HEK293 (cell line): ENCODE results near the gene ISCU.
"Not testable (repeated sequence)": the region's sequence is repeated elsewhere in the genome, so short reads cannot be mapped to it uniquely, and the experiment has no call there.

Source experiments
- CTCF ChIA-PET: fragments of 350-600 bp; formaldehyde crosslinking; extraction: SDS; loops from one replicate; lab custom pipeline; 2021; ENCODE audit warnings: antibody characterized with exemption; lab: Yijun Ruan, JAX
- POLR2A ChIA-PET: fragments of 300-600 bp; formaldehyde crosslinking; extraction: SDS; loops from one replicate; lab custom pipeline; 2020; ENCODE audit warnings: antibody characterized with exemption, inconsistent platforms; lab: Yijun Ruan, JAX
- H3K27ac ChIP-seq: fragments of 200-500 bp; sonication (Bioruptor generic); 2 replicates; pipeline ENCODE4 v1.5.1; 2014; ENCODE audit warnings: low read depth, low read length, control low read depth, inconsistent platforms; ENCODE audit errors: extremely low read depth
- H3K36me3 ChIP-seq, 2 experiments: fragments of 200-500 bp in 1 of 2; sonication (Bioruptor generic) in 1 of 2; 1 replicate in 1 of 2; 2 replicates in 1 of 2; pipeline ENCODE4 v1.5.1; 2014 to 2017; ENCODE audit warnings: inconsistent platforms in 2 of 2, low read length in 2 of 2; ENCODE audit not compliant: control insufficient read depth in 2 of 2, insufficient read depth in 1 of 2
- H3K4me1 ChIP-seq: fragments of 200-500 bp; sonication (Bioruptor generic); 2 replicates; pipeline ENCODE4 v1.5.1; 2014; ENCODE audit warnings: mild to moderate bottlenecking, low read length, inconsistent platforms; ENCODE audit not compliant: control insufficient read depth, insufficient read depth
- H3K4me3 ChIP-seq: 2 replicates; pipeline ENCODE4 v1.5.1; 2011; ENCODE audit warnings: low read depth, mild to moderate bottlenecking, control low read depth, low read length, moderate library complexity
- H3K9me3 ChIP-seq: fragments of 200-500 bp; sonication (Bioruptor generic); 2 replicates; pipeline ENCODE4 v1.5.1; 2014; ENCODE audit warnings: low read depth, low read length, inconsistent platforms; ENCODE audit not compliant: control insufficient read depth, insufficient read depth
- BCL11A ChIP-seq: fragments of 450-650 bp; formaldehyde crosslinking; IDR thresholded peaks from 2 replicates; pipeline ENCODE4 v1.5.1; 2016; ENCODE audit warnings: low read depth, missing biosample characterization, missing genetic modification characterization
- GLIS1 ChIP-seq: fragments of 450-650 bp; formaldehyde crosslinking; IDR thresholded peaks from 2 replicates; pipeline ENCODE4 v1.5.1; 2016; ENCODE audit warnings: missing biosample characterization, missing genetic modification characterization
- ZFHX2 ChIP-seq: fragments of 450-650 bp; formaldehyde crosslinking; conservative IDR thresholded peaks from 2 replicates; pipeline ENCODE4 v1.5.1; 2016; ENCODE audit warnings: missing biosample characterization, missing genetic modification characterization
- ZIC2 ChIP-seq: fragments of 450-650 bp; formaldehyde crosslinking; IDR thresholded peaks from 2 replicates; pipeline ENCODE4 v1.5.1; 2016; ENCODE audit warnings: missing biosample characterization, missing genetic modification characterization
- ZNF138 ChIP-seq: fragments of 450-650 bp; formaldehyde crosslinking; IDR thresholded peaks from 2 replicates; pipeline ENCODE4 v1.5.1; 2016; ENCODE audit warnings: missing biosample characterization, missing genetic modification characterization, borderline replicate concordance
- ZNF19 ChIP-seq: fragments of 450-650 bp; formaldehyde crosslinking; IDR thresholded peaks from 2 replicates; pipeline ENCODE4; 2016; ENCODE audit warnings: missing biosample characterization, missing genetic modification characterization, low read depth
- ZNF610 ChIP-seq: fragments of 450-650 bp; formaldehyde crosslinking; IDR thresholded peaks from 2 replicates; pipeline ENCODE4 v1.5.1; 2016; ENCODE audit warnings: missing biosample characterization, missing genetic modification characterization, borderline replicate concordance
- ZNF621 ChIP-seq: fragments of 450-650 bp; formaldehyde crosslinking; IDR thresholded peaks from 2 replicates; pipeline ENCODE4 v1.5.1; 2017; ENCODE audit warnings: missing biosample characterization, missing genetic modification characterization
- ZNF664 ChIP-seq: fragments of 450-650 bp; formaldehyde crosslinking; IDR thresholded peaks from 2 replicates; pipeline ENCODE4 v1.5.1; 2016; ENCODE audit warnings: missing biosample characterization, missing genetic modification characterization
- ZNF792 ChIP-seq: fragments of 450-650 bp; formaldehyde crosslinking; IDR thresholded peaks from 2 replicates; pipeline ENCODE4 v1.5.1; 2016; ENCODE audit warnings: missing biosample characterization, missing genetic modification characterization
- TF ChIP-seq, protein P1 (sequence below): fragments of 450-650 bp; formaldehyde crosslinking; IDR thresholded peaks from 2 replicates; pipeline ENCODE4 v1.5.1; 2017; ENCODE audit warnings: missing biosample characterization, missing genetic modification characterization
- TF ChIP-seq, protein P2 (sequence below): fragments of 450-650 bp; formaldehyde crosslinking; conservative IDR thresholded peaks from 2 replicates; pipeline ENCODE4 v1.5.1; 2016; ENCODE audit warnings: low read depth, missing biosample characterization, missing genetic modification characterization
- TF ChIP-seq, protein P3 (sequence below): fragments of 450-650 bp; formaldehyde crosslinking; IDR thresholded peaks from 2 replicates; pipeline ENCODE4 v1.5.1; 2016; ENCODE audit warnings: missing biosample characterization, missing genetic modification characterization

Gene ISCU

DNA sequence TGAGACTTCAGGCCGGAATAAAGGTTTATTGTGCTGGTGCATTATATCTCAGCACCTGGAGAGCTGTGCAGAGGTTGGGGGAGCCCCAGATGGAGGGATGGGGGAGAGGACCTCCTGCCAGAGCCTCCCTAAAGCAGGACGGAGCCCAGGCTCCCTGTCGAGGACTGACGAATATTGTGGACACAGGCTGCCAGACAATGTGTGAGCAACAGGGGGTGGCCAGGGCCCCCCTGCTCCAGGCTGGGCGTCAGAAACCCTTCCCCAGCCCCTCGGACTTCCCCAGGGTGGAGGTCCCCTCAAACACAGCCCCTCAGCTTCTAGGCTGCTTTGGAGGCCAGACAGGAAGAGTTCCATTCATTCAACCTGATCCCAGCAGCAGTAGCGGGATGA lies 27.4 kb downstream of the ISCU start (continued):
- TF ChIP-seq ZNF19 (tag by site-specific recombination) (no peak), GLIS1 (tag by site-specific recombination) (no peak), ZFHX2 (no peak)
- TF ChIP-seq, protein P1, sequence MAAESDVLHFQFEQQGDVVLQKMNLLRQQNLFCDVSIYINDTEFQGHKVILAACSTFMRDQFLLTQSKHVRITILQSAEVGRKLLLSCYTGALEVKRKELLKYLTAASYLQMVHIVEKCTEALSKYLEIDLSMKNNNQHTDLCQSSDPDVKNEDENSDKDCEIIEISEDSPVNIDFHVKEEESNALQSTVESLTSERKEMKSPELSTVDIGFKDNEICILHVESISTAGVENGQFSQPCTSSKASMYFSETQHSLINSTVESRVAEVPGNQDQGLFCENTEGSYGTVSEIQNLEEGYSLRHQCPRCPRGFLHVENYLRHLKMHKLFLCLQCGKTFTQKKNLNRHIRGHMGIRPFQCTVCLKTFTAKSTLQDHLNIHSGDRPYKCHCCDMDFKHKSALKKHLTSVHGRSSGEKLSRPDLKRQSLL (tag by site-specific recombination) = no peak

DNA sequence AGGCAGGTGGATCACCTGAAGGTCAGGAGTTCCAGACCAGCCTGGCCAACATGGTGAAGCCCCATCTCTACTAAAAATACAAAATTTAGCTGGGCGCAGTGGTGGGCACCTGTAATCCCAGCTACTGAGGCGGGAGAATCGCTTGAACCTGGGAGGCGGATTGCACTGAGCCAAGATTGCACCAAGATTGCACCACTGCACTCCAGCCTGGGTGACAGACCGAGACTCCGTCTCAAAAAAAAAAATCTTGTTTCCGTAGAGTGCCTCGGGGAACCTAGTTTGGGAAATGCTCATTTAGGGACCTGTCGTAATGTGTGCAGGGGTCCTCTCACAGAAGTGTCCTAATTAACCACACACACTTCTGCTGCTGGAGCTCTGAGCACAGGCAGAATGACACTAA lies 28.1 kb downstream of the ISCU start:
- H3K36me3 ChIP-seq, H3K9me3 ChIP-seq, POLR2A ChIA-PET, H3K4me3 ChIP-seq, H3K27ac ChIP-seq, H3K4me1 ChIP-seq: not testable (repeated sequence)
- CTCF ChIA-PET = interaction anchor here (0.7 kb wide), 1 partner anchor 27 kb away, joined by 3 read pairs; no protein-coding TSS in a partner anchor

DNA sequence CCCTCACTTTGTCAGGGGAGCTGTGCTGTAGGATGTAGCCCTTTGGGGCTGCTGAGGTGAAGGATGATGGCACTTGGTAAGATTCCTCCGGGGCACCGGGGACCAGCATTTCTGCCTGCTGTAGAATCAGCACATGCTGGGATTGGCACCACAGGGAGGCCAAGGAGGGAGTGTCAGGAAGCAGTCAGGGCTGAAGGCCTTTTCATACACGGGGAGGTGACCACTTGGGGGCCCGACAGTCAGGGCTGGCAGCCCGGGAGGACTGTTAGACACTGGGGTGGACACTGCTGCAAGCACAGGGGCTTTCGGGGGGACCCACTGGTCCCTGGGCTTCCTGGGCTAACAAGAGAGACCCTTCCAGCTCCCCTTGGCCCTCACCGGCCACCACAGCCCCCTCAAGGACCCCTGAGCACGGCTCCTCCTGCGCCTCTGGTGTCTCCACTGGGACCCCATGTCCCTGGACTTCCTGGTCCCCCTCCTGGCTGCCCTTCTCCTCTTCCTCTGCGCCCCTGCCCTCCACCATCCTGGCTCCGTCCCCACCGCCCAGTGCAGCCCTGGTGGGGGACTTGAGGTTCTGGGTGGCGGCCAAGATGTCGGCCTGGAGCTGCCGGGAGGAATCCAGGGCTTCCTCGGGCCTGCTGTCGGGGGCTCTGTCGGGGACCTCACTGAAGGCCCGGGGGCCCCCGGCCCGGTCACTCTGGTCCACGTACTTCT lies 29.0 kb downstream of the ISCU start:
- ChIA-PET CTCF (no interaction called here), POLR2A (no interaction called here)
- H3K36me3 ChIP-seq = no peaks in the 10 kb centered on the region
- H3K4me3 ChIP-seq = no peak overlapping the region
- no peaks in the 10 kb centered on the region for H3K4me1 ChIP-seq
- TF ChIP-seq, protein P2, sequence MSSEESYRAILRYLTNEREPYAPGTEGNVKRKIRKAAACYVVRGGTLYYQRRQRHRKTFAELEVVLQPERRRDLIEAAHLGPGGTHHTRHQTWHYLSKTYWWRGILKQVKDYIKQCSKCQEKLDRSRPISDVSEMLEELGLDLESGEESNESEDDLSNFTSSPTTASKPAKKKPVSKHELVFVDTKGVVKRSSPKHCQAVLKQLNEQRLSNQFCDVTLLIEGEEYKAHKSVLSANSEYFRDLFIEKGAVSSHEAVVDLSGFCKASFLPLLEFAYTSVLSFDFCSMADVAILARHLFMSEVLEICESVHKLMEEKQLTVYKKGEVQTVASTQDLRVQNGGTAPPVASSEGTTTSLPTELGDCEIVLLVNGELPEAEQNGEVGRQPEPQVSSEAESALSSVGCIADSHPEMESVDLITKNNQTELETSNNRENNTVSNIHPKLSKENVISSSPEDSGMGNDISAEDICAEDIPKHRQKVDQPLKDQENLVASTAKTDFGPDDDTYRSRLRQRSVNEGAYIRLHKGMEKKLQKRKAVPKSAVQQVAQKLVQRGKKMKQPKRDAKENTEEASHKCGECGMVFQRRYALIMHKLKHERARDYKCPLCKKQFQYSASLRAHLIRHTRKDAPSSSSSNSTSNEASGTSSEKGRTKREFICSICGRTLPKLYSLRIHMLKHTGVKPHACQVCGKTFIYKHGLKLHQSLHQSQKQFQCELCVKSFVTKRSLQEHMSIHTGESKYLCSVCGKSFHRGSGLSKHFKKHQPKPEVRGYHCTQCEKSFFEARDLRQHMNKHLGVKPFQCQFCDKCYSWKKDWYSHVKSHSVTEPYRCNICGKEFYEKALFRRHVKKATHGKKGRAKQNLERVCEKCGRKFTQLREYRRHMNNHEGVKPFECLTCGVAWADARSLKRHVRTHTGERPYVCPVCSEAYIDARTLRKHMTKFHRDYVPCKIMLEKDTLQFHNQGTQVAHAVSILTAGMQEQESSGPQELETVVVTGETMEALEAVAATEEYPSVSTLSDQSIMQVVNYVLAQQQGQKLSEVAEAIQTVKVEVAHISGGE = no peak
- TF ChIP-seq BCL11A (tag by site-specific recombination) = no peak
- TF ChIP-seq ZNF138 (tag by site-specific recombination) = no peak
- TF ChIP-seq ZIC2 (tag by site-specific recombination) = peak; percentile 74
- TF ChIP-seq ZNF621 (tag by site-specific recombination) = no peak
- no peak overlapping the region for H3K27ac ChIP-seq
- no peaks in the 10 kb centered on the region for H3K9me3 ChIP-seq

DNA sequence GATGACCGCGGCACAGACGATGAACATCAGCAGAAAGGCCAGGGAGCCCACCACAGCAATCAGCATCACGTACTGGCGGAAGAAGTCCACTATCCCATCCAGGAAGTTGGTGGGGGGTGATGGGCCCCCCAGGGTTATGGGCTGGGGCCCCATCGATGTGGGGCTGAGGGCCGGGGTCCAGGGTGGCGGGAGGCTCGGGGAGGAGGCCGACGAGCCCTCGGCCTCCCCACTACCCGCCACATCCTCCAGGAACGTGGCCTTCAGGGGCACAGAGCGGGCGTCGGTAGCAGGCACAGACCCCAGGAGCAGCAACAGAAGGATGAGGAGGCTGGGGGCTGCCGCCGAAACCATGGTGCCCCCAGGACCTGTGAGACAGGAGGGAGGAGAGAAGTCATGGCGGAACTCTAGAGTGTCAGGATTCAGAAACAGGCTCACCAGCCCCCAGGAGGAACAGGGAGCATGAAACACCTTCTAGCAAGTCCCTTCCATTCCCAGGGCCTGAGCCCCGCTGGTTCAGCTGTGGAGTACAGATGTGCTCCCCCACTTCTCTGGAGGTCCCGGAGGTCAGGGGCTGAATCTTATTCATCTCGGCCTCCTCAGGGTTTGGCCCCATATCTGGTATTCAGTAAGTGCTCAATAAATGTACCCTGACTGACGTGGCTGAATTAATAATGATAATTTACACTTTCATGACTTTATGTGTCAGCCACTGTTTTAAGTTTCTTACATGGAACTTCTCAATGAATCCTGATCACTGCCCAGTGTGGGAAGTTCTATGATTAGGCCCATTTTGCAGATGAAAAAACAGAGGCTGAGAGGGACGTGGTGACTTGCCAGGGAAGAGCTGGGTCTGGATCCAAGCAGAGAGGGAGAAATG lies 29.9 kb downstream of the ISCU start:
- POLR2A ChIA-PET = no interaction called here
- TF ChIP-seq, protein P3, sequence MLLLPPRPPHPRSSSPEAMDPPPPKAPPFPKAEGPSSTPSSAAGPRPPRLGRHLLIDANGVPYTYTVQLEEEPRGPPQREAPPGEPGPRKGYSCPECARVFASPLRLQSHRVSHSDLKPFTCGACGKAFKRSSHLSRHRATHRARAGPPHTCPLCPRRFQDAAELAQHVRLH (tag by site-specific recombination) = no peak
- TF ChIP-seq ZNF792 (tag by site-specific recombination) (no peak), ZNF664 (tag by site-specific recombination) (no peak), ZNF610 (no peak)
- no peaks in the 10 kb centered on the region for H3K4me1 ChIP-seq
- H3K36me3 ChIP-seq = no peaks in the 10 kb centered on the region
- no peak overlapping the region for H3K27ac ChIP-seq
- CTCF ChIA-PET = interaction anchor here (1.2 to 1.8 kb wide), 2 partner anchors 28 to 211 kb away, joined by 3 to 4 read pairs; no protein-coding TSS in a partner anchor
- no peak overlapping the region for H3K4me3 ChIP-seq
- H3K9me3 ChIP-seq = no peaks in the 10 kb centered on the region
